C4-2B (cell line): ENCODE results near the gene POLE3.

Experiments
- H3K27ac ChIP-seq: fragments of 450-650 bp; 2 replicates; pipeline ENCODE4 v1.5.1; 2017
- ZFX ChIP-seq: fragments of 450-650 bp; IDR thresholded peaks from 2 replicates; pipeline ENCODE4 v1.6.1; 2017
- TF ChIP-seq, protein P1 (sequence below): fragments of 450-650 bp; conservative IDR thresholded peaks from 2 replicates; pipeline ENCODE4 v1.5.1; 2017; ENCODE audit warnings: mild to moderate bottlenecking

POLE3 gene

DNA sequence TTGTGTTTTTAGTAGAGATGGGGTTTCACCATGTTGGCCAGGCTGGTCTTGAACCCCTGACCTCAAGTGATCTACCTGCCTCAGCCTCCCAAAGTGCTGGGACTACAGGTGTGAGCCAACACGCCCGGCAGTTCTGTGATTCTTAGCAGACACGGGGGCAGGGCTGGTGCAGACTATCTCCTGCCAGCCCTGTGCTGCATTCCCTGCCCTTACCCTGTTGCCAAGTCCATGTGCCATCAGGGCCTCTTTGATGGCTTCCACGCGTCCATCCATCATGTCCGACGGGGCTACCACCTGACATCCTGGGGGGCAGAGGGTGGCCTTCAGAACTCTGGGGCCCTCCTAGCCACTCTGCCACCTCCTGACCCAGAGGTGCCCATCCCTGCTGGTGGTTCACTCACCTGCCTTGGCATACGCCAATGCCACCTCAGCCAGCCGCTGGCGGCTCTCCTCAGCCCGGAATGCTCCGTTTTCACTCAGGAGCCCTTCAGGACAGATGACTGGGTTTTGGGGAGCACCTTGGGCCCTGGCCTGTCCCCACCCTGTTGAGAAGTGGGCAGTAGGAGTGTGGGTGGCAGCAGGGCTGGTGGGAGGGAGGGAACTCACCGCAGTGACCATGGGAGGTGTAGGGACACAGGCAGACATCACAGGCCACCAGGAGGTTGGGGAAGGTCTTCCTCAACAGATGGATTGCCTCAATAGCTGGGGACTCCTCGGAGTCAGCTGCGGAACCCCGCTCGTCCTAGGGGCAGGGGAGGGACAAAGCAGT lies 20.1 kb downstream of the POLE3 start:
- H3K27ac ChIP-seq: no peak overlapping the region
- TF ChIP-seq, protein P1, sequence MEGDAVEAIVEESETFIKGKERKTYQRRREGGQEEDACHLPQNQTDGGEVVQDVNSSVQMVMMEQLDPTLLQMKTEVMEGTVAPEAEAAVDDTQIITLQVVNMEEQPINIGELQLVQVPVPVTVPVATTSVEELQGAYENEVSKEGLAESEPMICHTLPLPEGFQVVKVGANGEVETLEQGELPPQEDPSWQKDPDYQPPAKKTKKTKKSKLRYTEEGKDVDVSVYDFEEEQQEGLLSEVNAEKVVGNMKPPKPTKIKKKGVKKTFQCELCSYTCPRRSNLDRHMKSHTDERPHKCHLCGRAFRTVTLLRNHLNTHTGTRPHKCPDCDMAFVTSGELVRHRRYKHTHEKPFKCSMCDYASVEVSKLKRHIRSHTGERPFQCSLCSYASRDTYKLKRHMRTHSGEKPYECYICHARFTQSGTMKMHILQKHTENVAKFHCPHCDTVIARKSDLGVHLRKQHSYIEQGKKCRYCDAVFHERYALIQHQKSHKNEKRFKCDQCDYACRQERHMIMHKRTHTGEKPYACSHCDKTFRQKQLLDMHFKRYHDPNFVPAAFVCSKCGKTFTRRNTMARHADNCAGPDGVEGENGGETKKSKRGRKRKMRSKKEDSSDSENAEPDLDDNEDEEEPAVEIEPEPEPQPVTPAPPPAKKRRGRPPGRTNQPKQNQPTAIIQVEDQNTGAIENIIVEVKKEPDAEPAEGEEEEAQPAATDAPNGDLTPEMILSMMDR: no peak
- no peak for TF ChIP-seq ZFX

DNA sequence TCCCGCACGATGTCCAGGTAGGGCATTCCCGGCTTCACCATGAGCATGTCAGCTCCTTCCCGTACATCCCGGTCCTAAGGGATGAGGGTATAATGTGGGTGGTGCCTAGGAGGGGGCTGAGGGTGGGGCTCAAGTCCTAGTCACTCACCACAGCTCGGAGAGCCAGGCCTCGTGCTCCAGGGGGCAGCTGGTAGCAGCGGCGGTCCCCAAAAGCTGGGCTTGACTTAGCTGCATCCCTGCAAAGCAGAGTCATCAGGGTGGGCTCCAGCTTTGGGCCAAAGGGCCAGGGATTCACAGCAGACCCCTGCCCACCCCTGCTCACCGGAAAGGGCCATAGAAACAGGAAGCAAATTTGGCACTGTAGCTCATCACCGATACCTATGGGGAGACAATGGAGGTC lies 21.0 kb downstream of the POLE3 start:
- TF ChIP-seq, protein P1: no peak
- no peak for TF ChIP-seq ZFX
- no peak overlapping the region for H3K27ac ChIP-seq

DNA sequence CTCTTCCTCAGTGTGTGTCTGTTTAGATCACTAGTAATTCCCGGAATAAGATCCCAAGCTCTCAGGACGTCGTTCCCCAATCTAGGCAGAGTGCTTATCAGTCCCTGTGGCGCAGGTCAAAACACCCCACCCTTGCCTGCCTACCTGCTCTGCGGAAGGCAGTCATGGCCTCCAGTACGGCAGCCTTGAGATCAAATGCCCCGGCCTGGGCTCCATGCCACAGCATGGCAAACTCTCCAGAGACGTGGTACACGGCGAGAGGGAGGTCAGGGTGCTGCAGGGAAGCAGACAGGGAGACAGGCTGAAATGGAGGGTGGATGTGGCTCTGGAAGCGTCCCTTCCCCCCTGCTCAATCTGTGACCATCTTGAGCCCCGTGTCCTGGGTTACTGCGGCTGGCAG lies 21.6 kb downstream of the POLE3 start:
- H3K27ac ChIP-seq: no peak overlapping the region
- TF ChIP-seq ZFX: no peak
- TF ChIP-seq, protein P1: no peak

DNA sequence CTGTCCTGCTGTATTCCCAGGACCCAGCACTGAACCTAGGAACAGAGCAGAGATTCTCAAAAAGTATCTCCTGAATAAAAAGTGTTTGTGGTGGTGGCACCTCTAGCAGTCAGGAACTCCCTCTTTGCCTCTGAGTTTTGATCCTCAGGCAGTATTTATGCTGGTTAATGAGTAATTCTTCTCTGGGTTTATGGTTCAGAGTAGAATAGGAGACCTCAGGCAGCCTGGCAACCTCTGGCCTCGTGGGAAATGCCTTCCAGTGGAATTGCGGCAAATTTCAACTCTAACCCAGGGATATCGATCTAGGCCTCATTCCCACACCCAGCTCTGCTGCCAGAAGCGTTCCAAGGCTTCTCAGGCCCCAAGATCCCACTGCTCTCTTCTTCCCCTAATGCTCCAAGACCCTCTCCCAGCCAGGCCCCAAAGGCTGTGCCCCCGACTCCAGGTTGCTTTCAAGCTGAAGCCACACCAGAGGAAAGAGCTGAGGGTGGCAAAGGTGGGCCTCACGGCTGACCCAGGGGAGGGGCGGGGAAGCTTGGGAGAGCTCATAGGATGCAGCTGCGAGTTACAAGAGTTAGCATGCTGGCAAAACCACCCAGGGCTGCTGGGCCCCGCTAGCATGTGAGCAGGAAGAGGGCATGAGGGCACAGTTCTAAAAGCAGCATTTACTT lies 22.8 kb downstream of the POLE3 start:
- TF ChIP-seq ZFX: no peak
- TF ChIP-seq, protein P1: no peak
- H3K27ac ChIP-seq: no peak overlapping the region

DNA sequence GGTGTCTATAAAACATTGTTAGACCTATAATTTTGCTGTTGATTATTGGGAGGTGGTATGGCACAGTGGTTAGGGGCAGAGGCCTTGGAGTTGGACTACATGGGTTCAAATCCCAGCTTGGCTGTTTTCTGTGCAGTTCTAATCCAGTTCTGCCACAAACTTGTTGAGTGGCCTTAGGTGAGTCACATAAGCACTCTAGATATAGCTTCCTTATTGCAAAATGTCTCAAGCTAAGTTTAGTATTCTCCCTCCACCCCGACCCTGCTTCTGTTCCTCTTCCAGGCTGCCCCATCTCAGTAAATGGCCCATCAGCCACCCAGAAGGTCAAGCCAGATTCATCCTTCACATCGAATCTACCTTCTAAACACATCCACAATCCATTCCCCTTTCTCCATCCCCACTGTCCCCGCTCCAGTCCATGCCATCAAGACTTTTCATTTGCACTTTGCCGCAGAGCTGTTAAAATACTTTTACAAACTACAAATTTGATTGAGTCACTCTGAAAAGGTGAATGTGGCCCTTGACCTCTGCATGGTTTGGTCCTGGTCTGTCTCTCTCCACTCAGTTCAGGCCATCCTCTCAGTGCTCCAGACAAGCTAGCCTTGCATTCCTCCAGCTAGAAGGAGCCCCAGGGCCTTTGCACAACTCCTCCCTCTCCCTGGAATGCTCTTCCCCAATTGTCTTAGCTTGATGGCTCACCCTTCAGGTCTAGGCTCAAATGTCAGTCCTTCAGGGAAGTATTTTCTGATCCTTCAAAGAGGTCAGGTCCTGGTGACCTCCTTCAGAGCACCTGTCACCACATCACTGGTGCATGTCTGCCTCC lies 23.7 kb downstream of the POLE3 start:
- TF ChIP-seq, protein P1: no peak
- no peak for TF ChIP-seq ZFX

DNA sequence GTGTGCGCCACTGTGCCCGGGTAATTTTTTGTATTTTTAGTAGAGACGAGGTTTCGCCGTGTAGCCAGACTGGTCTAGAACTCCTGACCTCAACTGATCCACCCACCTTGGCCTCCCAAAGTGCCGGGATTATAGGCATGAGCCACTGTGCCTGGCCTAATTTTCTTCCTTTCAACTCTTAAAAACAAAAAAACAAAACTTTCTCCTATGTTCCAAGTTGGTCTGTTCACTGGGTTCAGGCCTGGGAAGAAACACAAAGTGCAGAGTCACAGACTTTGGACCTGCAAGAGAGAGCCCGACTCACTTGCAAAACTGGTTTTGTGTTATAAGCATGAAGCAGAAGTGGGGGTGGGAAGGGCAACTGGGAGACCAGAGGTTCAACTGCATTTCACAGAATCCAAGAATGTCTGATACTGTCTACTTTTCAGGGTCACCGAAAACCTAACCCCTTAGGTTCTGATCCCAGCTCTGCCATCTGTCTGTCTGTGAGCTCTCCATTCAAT lies 28.5 kb downstream of the POLE3 start:
- H3K27ac ChIP-seq: peak overlapping the region; percentile 90
- TF ChIP-seq ZFX: no peak
- TF ChIP-seq, protein P1: no peak

More for the DNA sequence above, 23.7 kb downstream of the POLE3 start:
- H3K27ac ChIP-seq: no peak overlapping the region

DNA sequence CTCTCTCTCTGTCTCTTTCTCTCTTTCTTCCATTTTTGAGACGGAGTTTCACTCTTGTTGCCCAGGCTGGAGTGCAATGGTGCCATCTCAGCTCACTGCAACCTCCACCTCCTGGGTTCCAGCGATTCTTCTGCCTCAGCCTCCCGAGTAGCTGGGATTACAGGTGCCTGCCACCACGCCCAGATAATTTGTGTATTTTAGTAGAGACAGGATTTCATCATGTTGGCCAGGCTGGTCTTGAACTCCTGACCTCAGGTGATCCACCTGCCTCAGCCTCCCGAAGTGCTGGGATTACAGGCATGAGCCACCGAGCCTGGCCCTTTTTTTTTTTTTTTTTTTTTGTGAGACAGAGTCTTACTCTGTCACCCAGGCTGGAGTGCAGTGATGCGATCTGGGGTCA lies 29.0 kb downstream of the POLE3 start:
- H3K27ac ChIP-seq: peak overlapping the region; percentile 90
